Erythroblast (primary cell): Measurements from ENCODE around the gene RFX5.

ENCODE experiments used
- GATA1 ChIP-seq: IDR thresholded peaks from 2 replicates; pipeline ENCODE4 v1.6.1; 2011; ENCODE audit warnings: low read depth, mild to moderate bottlenecking, control low read depth, low read length, moderate library complexity
- POLR2A ChIP-seq: IDR thresholded peaks from 2 replicates; pipeline ENCODE4 v1.6.1; 2011; ENCODE audit warnings: mild to moderate bottlenecking, low read length

DNA sequence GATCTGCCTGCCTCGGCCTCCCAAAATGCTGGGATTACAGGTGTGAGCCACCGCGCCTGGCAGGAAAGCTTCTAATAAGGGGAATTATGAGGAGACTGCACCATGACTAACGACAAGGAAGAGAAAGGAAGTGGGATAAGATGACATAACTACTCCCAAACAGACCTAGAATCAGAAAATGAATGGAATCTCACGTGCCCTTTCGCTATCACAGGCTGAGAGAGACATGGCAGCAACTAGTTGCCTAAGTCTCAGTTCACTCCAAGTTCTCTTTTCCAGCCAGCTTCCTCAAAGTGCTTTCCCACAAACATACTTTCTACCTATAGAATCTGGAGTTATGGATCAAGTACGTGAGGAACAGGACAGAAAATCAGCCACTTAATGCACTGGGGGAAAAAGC is 21.8 kb downstream of the RFX5 start:
- TF ChIP-seq POLR2A = no peak
- TF ChIP-seq GATA1 = no peak
